CD4-positive, alpha-beta T cell (primary cell): ENCODE measurements around the gene JOSD2. TPM values are rescaled to one million over a fixed set of nuclear protein-coding genes. Genes with fewer than 3 reads are reported as not detected.

Experiments used
- ATAC-seq: fragments of 200-7000 bp; cut with Tn5 transposase; one replicate; pipeline ENCODE4 v1.10.0; 2022; ENCODE audit warnings: mild to moderate bottlenecking; ENCODE audit not compliant: poor library complexity
- CTCF ChIA-PET: fragments of 350-600 bp; sonication (Branson Sonifier 250); formaldehyde crosslinking; loops from one replicate; lab custom pipeline; 2021; ENCODE audit warnings: antibody characterized with exemption, inconsistent platforms; lab: Charles Lee
- POLR2A ChIA-PET: fragments of 350-600 bp; sonication (Branson Sonifier 250); formaldehyde crosslinking; loops from one replicate; lab custom pipeline; 2021; ENCODE audit warnings: antibody characterized with exemption, inconsistent platforms; lab: Charles Lee
- DNase-seq, 14 experiments: peaks; one replicate each; pipeline ENCODE4 v3.0.0-alpha.2; 2013 to 2020; ENCODE audit warnings: mixed read lengths in 2 of 14
- H3K27ac ChIP-seq, 2 donors: one replicate each; pipeline versions ENCODE4 v1.5.1 to v1.7.0; 2013; ENCODE audit warnings: low read length in 2 of 2, low read depth in 1 of 2, mild to moderate bottlenecking in 1 of 2
- H3K27me3 ChIP-seq, 2 experiments: 1 replicate in 1 of 2; 2 replicates in 1 of 2; pipeline versions ENCODE4 v1.6.1 to v1.7.0; 2013; ENCODE audit warnings: low read length in 2 of 2, control low read depth in 1 of 2, mild to moderate bottlenecking in 1 of 2, moderate library complexity in 1 of 2; ENCODE audit not compliant: insufficient read depth in 2 of 2, control insufficient read depth in 1 of 2
- H3K36me3 ChIP-seq: one replicate; pipeline ENCODE4 v1.6.1; 2013; ENCODE audit warnings: low read length, control low read depth; ENCODE audit not compliant: insufficient read depth
- H3K4me1 ChIP-seq: one replicate; pipeline ENCODE4 v1.6.1; 2013; ENCODE audit warnings: low read length, control low read depth; ENCODE audit not compliant: insufficient read depth
- H3K4me3 ChIP-seq: one replicate; pipeline ENCODE4 v1.5.1; 2013; ENCODE audit warnings: mild to moderate bottlenecking, low read length, moderate library complexity
- H3K9me3 ChIP-seq, 2 experiments: 1 replicate in 1 of 2; 2 replicates in 1 of 2; pipeline versions ENCODE4 v1.6.1 to v1.7.0; 2013; ENCODE audit warnings: low read length in 2 of 2, mild to moderate bottlenecking in 2 of 2, control low read depth in 1 of 2, moderate library complexity in 1 of 2; ENCODE audit not compliant: control insufficient read depth in 1 of 2, insufficient read depth in 1 of 2
- H3K27ac Mint-ChIP-seq: one replicate; pipeline ENCODE4 v1.8.0; 2020; ENCODE audit warnings: mixed read lengths
- H3K27me3 Mint-ChIP-seq: one replicate; pipeline ENCODE4 v1.8.0; 2021; ENCODE audit warnings: mixed read lengths
- H3K36me3 Mint-ChIP-seq: one replicate; pipeline ENCODE4 v1.8.0; 2021; ENCODE audit warnings: low read depth, mixed read lengths
- H3K4me1 Mint-ChIP-seq: one replicate; pipeline ENCODE4 v1.8.0; 2021; ENCODE audit warnings: low read depth, mixed read lengths
- H3K4me3 Mint-ChIP-seq: one replicate; pipeline ENCODE4 v1.8.0; 2020; ENCODE audit warnings: mild to moderate bottlenecking, mixed read lengths
- H3K9me3 Mint-ChIP-seq: one replicate; pipeline ENCODE4 v1.8.0; 2020; ENCODE audit warnings: mixed read lengths
- intact Hi-C, 2 experiments: fragments of 100-400 bp; cut with DNase I in 1 of 2; cut with micrococcal nuclease in 1 of 2; formaldehyde crosslinking; loops; one replicate each; pipeline versions ENCODE4 v1.15.1 to v1.9.0; 2023 to 2025; cut with DNase I, micrococcal nuclease
- total RNA-seq, 174 experiments: library from RNA in 2 of 174; stranded (reverse) in 2 of 174; gene quantifications; one replicate each; pipeline ENCODE4 v1.2.3 and lab custom pipeline; 2021 to 2026
- TF ChIP-seq, protein P1 (sequence below): fragments of 200-600 bp; IDR thresholded peaks from one replicate; pipeline ENCODE4 v1.8.0; 2022; ENCODE audit warnings: antibody characterized with exemption, mild to moderate bottlenecking

Gene JOSD2
- total RNA-seq, 2 experiments from 2014 or later: 11.7 to 11.9 TPM

- Mint-ChIP-seq H3K9me3 (no peaks in the 10 kb centered on the region), H3K36me3 (no peaks in the 10 kb centered on the region), H3K4me3 (peak overlapping the region; percentile 11), H3K27me3 (peaks cover 84% of the 10 kb centered on the region), H3K27ac (no peak overlapping the region), H3K4me1 (peaks cover 9% of the 10 kb centered on the region)
- intact Hi-C loops: loop anchor here (2.0 to 5.0 kb wide), 2 partner anchors 187 to 198 kb away; no protein-coding TSS in a partner anchor
- Histone ChIP-seq H3K36me3 (no peaks in the 10 kb centered on the region), H3K27me3 (peaks cover 39 to 61% of the 10 kb centered on the region in 2 experiments), H3K27ac (no peak overlapping the region), H3K4me1 (peaks cover 17% of the 10 kb centered on the region), H3K9me3 (peaks cover 0 to 14% of the 10 kb centered on the region in 2 experiments), H3K4me3 (peak overlapping the region; percentile 47)
- DNase-seq (no peak), ATAC-seq (no peak)
- TF ChIP-seq, protein P1, sequence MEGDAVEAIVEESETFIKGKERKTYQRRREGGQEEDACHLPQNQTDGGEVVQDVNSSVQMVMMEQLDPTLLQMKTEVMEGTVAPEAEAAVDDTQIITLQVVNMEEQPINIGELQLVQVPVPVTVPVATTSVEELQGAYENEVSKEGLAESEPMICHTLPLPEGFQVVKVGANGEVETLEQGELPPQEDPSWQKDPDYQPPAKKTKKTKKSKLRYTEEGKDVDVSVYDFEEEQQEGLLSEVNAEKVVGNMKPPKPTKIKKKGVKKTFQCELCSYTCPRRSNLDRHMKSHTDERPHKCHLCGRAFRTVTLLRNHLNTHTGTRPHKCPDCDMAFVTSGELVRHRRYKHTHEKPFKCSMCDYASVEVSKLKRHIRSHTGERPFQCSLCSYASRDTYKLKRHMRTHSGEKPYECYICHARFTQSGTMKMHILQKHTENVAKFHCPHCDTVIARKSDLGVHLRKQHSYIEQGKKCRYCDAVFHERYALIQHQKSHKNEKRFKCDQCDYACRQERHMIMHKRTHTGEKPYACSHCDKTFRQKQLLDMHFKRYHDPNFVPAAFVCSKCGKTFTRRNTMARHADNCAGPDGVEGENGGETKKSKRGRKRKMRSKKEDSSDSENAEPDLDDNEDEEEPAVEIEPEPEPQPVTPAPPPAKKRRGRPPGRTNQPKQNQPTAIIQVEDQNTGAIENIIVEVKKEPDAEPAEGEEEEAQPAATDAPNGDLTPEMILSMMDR: no peak
- CTCF ChIA-PET: interaction anchor here (0.5 to 1.4 kb wide), 7 partner anchors 12 to 198 kb away, joined by 3 to 6 read pairs (median 3); partner anchors contain the start of gene JOSD2
- POLR2A ChIA-PET: interaction anchor here (0.7 kb wide), 1 partner anchor 198 kb away, joined by 3 read pairs; no protein-coding TSS in a partner anchor
Measured at GRCh38 chr19:50555450-50556281, 44.7 kb upstream of the JOSD2 start.

GRCh38 chr19:50555033-50555432 is 44.0 kb upstream of the JOSD2 start:
- no peak overlapping the region for H3K4me3 ChIP-seq
- Mint-ChIP-seq H3K36me3 (no peaks in the 10 kb centered on the region), H3K27me3 (peaks cover 85% of the 10 kb centered on the region), H3K4me1 (peaks cover 9% of the 10 kb centered on the region), H3K27ac (no peak overlapping the region), H3K9me3 (no peaks in the 10 kb centered on the region), H3K4me3 (peak overlapping the region; percentile 2)
- peaks cover 0 to 14% of the 10 kb centered on the region in 2 experiments for H3K9me3 ChIP-seq
- no peak overlapping the region for H3K27ac ChIP-seq
- peaks cover 17% of the 10 kb centered on the region for H3K4me1 ChIP-seq
- CTCF ChIA-PET: no interaction called here
- TF ChIP-seq, protein P1: no peak
- ATAC-seq (no peak), DNase-seq (no peak)
- H3K27me3 ChIP-seq: peaks cover 39 to 66% of the 10 kb centered on the region in 2 experiments
- POLR2A ChIA-PET: no interaction called here
- intact Hi-C loops: loop anchor here in 1 of 2 experiments (5.0 kb wide), 1 partner anchor 198 kb away; no protein-coding TSS in a partner anchor
- no peaks in the 10 kb centered on the region for H3K36me3 ChIP-seq

GRCh38 chr19:50554212-50554611 is 43.2 kb upstream of the JOSD2 start:
- no peaks in the 10 kb centered on the region for H3K9me3 Mint-ChIP-seq
- H3K4me3 Mint-ChIP-seq: no peak overlapping the region
- peaks cover 35 to 74% of the 10 kb centered on the region in 2 experiments for H3K27me3 ChIP-seq
- peaks cover 0 to 9% of the 10 kb centered on the region in 2 experiments for H3K9me3 ChIP-seq
- TF ChIP-seq, protein P1: no peak
- peaks cover 17% of the 10 kb centered on the region for H3K4me1 ChIP-seq
- peaks cover 85% of the 10 kb centered on the region for H3K27me3 Mint-ChIP-seq
- POLR2A ChIA-PET: no interaction called here
- CTCF ChIA-PET: no interaction called here
- intact Hi-C loops: no loop called here
- DNase-seq: no peak
- H3K4me3 ChIP-seq: no peak overlapping the region
- H3K27ac Mint-ChIP-seq: no peak overlapping the region
- ATAC-seq: no peak
- H3K36me3 Mint-ChIP-seq: no peaks in the 10 kb centered on the region
- no peaks in the 10 kb centered on the region for H3K36me3 ChIP-seq
- H3K4me1 Mint-ChIP-seq: peaks cover 9% of the 10 kb centered on the region
- H3K27ac ChIP-seq: no peak overlapping the region
